Keratinocyte (primary cell): Measurements from ENCODE around the gene RBM22. TPM values are rescaled to one million over a fixed set of nuclear protein-coding genes. Genes with fewer than 3 reads are reported as not detected.

Experiments used
- DNase-seq: peaks from one replicate; pipeline ENCODE4 v3.0.0-alpha.2; 2011; ENCODE audit warnings: low read depth, missing footprints, low spot score
- FAIRE-seq: peaks from 2 replicates; lab custom pipeline; 2011; peaks lifted over from hg19 to GRCh38; lab: Jason Lieb, UNC
- H2AFZ ChIP-seq: 2 replicates; pipeline ENCODE4 v1.6.0; 2012; ENCODE audit warnings: low read length, control low read depth, inconsistent platforms; ENCODE audit not compliant: control insufficient read depth
- H3K27ac ChIP-seq: 2 replicates; pipeline ENCODE4 v1.5.1; 2011; ENCODE audit warnings: low read length; ENCODE audit not compliant: control insufficient read depth, insufficient read depth
- H3K27me3 ChIP-seq: 3 replicates; pipeline ENCODE4 v1.6.0; 2011; ENCODE audit warnings: low read length; ENCODE audit not compliant: control insufficient read depth, insufficient read depth; ENCODE audit errors: extremely low read depth
- H3K36me3 ChIP-seq, 2 experiments: 2 replicates in 1 of 2; 3 replicates in 1 of 2; pipeline ENCODE4 v1.5.1; 2011; ENCODE audit warnings: low read length in 2 of 2, mild to moderate bottlenecking in 1 of 2; ENCODE audit not compliant: control insufficient read depth in 2 of 2, insufficient read depth in 2 of 2; ENCODE audit errors: extremely low read depth in 1 of 2
- H3K4me1 ChIP-seq: 3 replicates; pipeline ENCODE4 v1.5.1; 2011; ENCODE audit warnings: low read length; ENCODE audit not compliant: control insufficient read depth, insufficient read depth; ENCODE audit errors: extremely low read depth
- H3K4me2 ChIP-seq: 3 replicates; pipeline ENCODE4 v1.6.0; 2011; ENCODE audit warnings: low read depth, low read length; ENCODE audit not compliant: control insufficient read depth, insufficient read depth; ENCODE audit errors: extremely low read depth
- H3K4me3 ChIP-seq, 3 experiments: fragments of 200-600 bp in 1 of 3; sonication (generic) in 1 of 3; 2 replicates in 2 of 3; 3 replicates in 1 of 3; pipeline ENCODE4 v1.5.1; 2011 to 2016; ENCODE audit warnings: low read length in 3 of 3, mild to moderate bottlenecking in 3 of 3, control low read depth in 2 of 3, inconsistent platforms in 1 of 3, low read depth in 1 of 3, mixed read lengths in 1 of 3, mixed run types in 1 of 3, moderate library complexity in 1 of 3; ENCODE audit not compliant: control insufficient read depth in 2 of 3, insufficient read depth in 2 of 3; ENCODE audit errors: extremely low read depth in 1 of 3
- H3K79me2 ChIP-seq: 2 replicates; pipeline ENCODE4 v1.6.0; 2012; ENCODE audit warnings: low read length; ENCODE audit not compliant: control insufficient read depth, insufficient read depth
- H3K9ac ChIP-seq: 3 replicates; pipeline ENCODE4 v1.6.0; 2011; ENCODE audit warnings: low read length; ENCODE audit not compliant: control insufficient read depth, insufficient read depth; ENCODE audit errors: extremely low read depth
- H3K9me1 ChIP-seq: 3 replicates; pipeline ENCODE4 v1.6.0; 2011; ENCODE audit warnings: low read length; ENCODE audit not compliant: control insufficient read depth, insufficient read depth; ENCODE audit errors: extremely low read depth
- H3K9me3 ChIP-seq: 2 replicates; pipeline ENCODE4 v1.5.1; 2012; ENCODE audit warnings: low read depth, low read length; ENCODE audit not compliant: control insufficient read depth
- H4K20me1 ChIP-seq: 3 replicates; pipeline ENCODE4 v1.6.0; 2011; ENCODE audit warnings: low read length; ENCODE audit not compliant: control insufficient read depth, insufficient read depth; ENCODE audit errors: extremely low read depth
- EZH2 ChIP-seq: IDR thresholded peaks from one replicate; pipeline ENCODE4 v1.6.1; 2012; ENCODE audit warnings: inconsistent platforms, mild to moderate bottlenecking, low read length, moderate library complexity
- dilution Hi-C: fragments of 300-500 bp; cut with MboI; formaldehyde crosslinking; loops from one replicate; pipeline ENCODE4 v1.7.0; 2020; ENCODE audit warnings: low sequenced_read_pairs; ENCODE audit not compliant: extremely low pct_ligation_motif_present
- polyA plus RNA-seq, 5 experiments: library from polyadenylated mRNA; depleted of rRNA in 3 of 5; stranded (reverse) in 3 of 5; stranded (forward) in 1 of 5; unstranded in 1 of 5; fragments of >200 nt; gene quantifications; 1 replicate in 1 of 5; 2 replicates in 3 of 5; 3 replicates in 1 of 5; pipeline versions ENCODE4 v1.2.1 to v1.2.3, GENCODE V29; 2011 to 2012; ENCODE audit warnings: missing spikeins in 2 of 5, low read depth in 1 of 5, low replicate concordance in 1 of 5
- TF ChIP-seq, protein P1 (sequence below), 3 experiments: IDR thresholded peaks in 1 of 3; conservative IDR thresholded peaks in 1 of 3; optimal IDR thresholded peaks in 1 of 3; 2 replicates in 2 of 3; 3 replicates in 1 of 3; pipeline versions ENCODE3 to v1.5.1; 2011; ENCODE audit warnings: low read length in 3 of 3, mild to moderate bottlenecking in 3 of 3, moderate library complexity in 2 of 3, control low read depth in 1 of 3, inconsistent platforms in 1 of 3; ENCODE audit not compliant: insufficient read depth in 2 of 3; ENCODE audit errors: extremely low read depth in 1 of 3

Gene RBM22
- polyA plus RNA-seq, 1 donor (not counting 4 experiments of a cell fraction or from before 2014, with no cell fraction given), result 34.7 TPM

DNA sequence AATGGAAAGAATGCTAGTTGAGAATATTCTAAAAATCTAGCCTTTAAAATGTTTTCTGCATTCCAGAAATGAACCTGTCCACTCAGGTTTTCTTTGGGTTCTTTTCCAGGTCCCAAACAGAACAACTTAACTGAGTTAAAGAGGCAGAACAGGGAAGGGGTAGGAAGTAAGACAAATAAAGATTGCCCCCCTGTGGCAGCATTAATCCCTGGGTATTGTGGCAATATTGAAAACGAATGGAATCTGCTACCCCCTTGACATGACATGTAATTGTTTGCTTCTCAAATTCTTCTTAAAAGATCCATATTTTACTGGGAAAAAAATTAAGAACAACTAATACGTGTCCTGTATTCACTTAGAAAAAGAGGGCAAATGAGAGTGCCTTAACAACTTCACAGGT, 9.3 kb upstream of the RBM22 start:
- H3K9me3 ChIP-seq, result no peaks in the 10 kb centered on the region
- H3K4me2 ChIP-seq, result no peak overlapping the region
- H3K79me2 ChIP-seq, result no peaks in the 10 kb centered on the region
- H3K27me3 ChIP-seq, result no peaks in the 10 kb centered on the region
- H3K9ac ChIP-seq, result no peak overlapping the region
- DNase-seq (no peak), FAIRE-seq (no peak)
- no peaks in the 10 kb centered on the region for H3K4me1 ChIP-seq
- no peak for TF ChIP-seq EZH2
- TF ChIP-seq, protein P1, sequence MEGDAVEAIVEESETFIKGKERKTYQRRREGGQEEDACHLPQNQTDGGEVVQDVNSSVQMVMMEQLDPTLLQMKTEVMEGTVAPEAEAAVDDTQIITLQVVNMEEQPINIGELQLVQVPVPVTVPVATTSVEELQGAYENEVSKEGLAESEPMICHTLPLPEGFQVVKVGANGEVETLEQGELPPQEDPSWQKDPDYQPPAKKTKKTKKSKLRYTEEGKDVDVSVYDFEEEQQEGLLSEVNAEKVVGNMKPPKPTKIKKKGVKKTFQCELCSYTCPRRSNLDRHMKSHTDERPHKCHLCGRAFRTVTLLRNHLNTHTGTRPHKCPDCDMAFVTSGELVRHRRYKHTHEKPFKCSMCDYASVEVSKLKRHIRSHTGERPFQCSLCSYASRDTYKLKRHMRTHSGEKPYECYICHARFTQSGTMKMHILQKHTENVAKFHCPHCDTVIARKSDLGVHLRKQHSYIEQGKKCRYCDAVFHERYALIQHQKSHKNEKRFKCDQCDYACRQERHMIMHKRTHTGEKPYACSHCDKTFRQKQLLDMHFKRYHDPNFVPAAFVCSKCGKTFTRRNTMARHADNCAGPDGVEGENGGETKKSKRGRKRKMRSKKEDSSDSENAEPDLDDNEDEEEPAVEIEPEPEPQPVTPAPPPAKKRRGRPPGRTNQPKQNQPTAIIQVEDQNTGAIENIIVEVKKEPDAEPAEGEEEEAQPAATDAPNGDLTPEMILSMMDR (optimal IDR thresholded peaks at IDR 0.05 in 1 of 3, IDR thresholded peaks at IDR 0.05 in 1 of 3, conservative IDR thresholded peaks at IDR 0.05 in 1 of 3; ENCODE audit: extremely low read depth in 1 of 3, insufficient read depth in 2 of 3, low read length in 3 of 3), result peak in 2 of 3 experiments; percentile 18 to 36
- H2AFZ ChIP-seq, result no peak overlapping the region
- no peaks in the 10 kb centered on the region for H3K9me1 ChIP-seq
- no peak overlapping the region for H3K27ac ChIP-seq
- H4K20me1 ChIP-seq, result no peaks in the 10 kb centered on the region
- H3K36me3 ChIP-seq, result peaks cover 21 to 23% of the 10 kb centered on the region in 2 experiments
- dilution Hi-C loops, result no loop called here
- no peak overlapping the region for H3K4me3 ChIP-seq

DNA sequence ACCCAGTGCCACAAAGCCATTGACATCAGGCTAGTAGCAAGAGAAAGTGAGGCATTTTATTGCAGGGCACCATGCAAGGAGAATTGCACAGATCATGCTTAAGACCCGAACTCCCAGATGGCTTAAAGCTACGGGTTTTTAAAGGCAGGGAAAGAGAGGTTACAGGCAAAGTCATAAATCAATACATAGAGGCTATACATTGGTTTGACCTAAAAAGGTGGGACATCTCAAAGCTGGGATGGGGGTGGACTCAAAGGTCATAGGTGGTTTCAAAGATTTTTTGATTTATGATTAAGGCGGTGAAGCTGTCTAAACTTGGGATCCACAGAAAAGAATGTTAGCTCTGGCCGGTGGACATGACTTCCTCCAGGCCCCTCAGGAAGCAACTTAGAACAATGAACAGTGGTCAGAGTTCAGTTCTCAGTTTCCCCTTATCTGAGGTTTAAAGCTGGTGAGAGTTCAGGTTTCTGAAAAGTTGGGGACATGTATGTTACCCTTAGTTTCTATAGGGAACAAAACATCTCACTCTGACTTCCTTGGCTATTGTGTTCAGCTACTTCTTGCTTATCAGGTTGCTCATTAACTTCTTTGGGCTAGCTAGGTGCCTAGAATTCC, 6.0 kb upstream of the RBM22 start:
- no peak overlapping the region for H3K4me3 ChIP-seq
- no peak overlapping the region for H3K4me2 ChIP-seq
- no peak overlapping the region for H2AFZ ChIP-seq
- no peaks in the 10 kb centered on the region for H3K9me3 ChIP-seq
- no peaks in the 10 kb centered on the region for H3K9me1 ChIP-seq
- no peaks in the 10 kb centered on the region for H4K20me1 ChIP-seq
- no peak for DNase-seq
- TF ChIP-seq, protein P1 (optimal IDR thresholded peaks at IDR 0.05 in 1 of 3, IDR thresholded peaks at IDR 0.05 in 1 of 3, conservative IDR thresholded peaks at IDR 0.05 in 1 of 3; ENCODE audit: extremely low read depth in 1 of 3, insufficient read depth in 2 of 3, low read length in 3 of 3), result no peak
- no peak for TF ChIP-seq EZH2
- H3K9ac ChIP-seq, result no peak overlapping the region
- no peaks in the 10 kb centered on the region for H3K79me2 ChIP-seq
- H3K4me1 ChIP-seq, result peaks cover 1% of the 10 kb centered on the region
- FAIRE-seq, result no peak
- no peak overlapping the region for H3K27ac ChIP-seq
- H3K27me3 ChIP-seq, result no peaks in the 10 kb centered on the region
- dilution Hi-C loops, result no loop called here
- H3K36me3 ChIP-seq, result peaks cover 9 to 12% of the 10 kb centered on the region in 2 experiments
